OCI-LY1 (cell line): ENCODE data around the gene RALGPS2.

Experiments used
- H2AFZ ChIP-seq: fragments of 200-600 bp; sonication (generic), shearing (Covaris generic); 2 replicates; pipeline ENCODE4 v1.6.0; 2014; ENCODE audit warnings: antibody characterized with exemption, mild to moderate bottlenecking, low read length
- H3F3A ChIP-seq: fragments of 200-600 bp; sonication (generic), shearing (Covaris generic); 2 replicates; pipeline ENCODE4 v1.6.0; 2014; ENCODE audit warnings: mild to moderate bottlenecking, antibody characterized with exemption, low read length, moderate library complexity; ENCODE audit not compliant: insufficient read depth
- H3K27ac ChIP-seq: fragments of 200-600 bp; sonication (generic); 2 replicates; pipeline ENCODE4 v1.5.1; 2014; ENCODE audit warnings: low read length, mixed run types, mild to moderate bottlenecking, low read depth; ENCODE audit not compliant: poor library complexity, severe bottlenecking
- H3K27me3 ChIP-seq: fragments of 200-600 bp; sonication (generic); 2 replicates; pipeline ENCODE4 v1.6.0; 2014; ENCODE audit warnings: antibody characterized with exemption, mild to moderate bottlenecking, low read length, moderate library complexity; ENCODE audit not compliant: insufficient read depth
- H3K36me3 ChIP-seq: fragments of 200-600 bp; sonication (generic); 2 replicates; pipeline ENCODE4 v1.6.1; 2014; ENCODE audit warnings: mild to moderate bottlenecking, antibody characterized with exemption, low read length, moderate library complexity, mixed read lengths; ENCODE audit not compliant: insufficient read depth
- H3K4me1 ChIP-seq: fragments of 200-600 bp; sonication (generic); 2 replicates; pipeline ENCODE4 v1.5.1; 2014; ENCODE audit warnings: mild to moderate bottlenecking, low read length, moderate library complexity; ENCODE audit not compliant: insufficient read depth, severe bottlenecking
- H3K4me2 ChIP-seq: fragments of 200-600 bp; sonication (generic), shearing (Covaris generic); 2 replicates; pipeline ENCODE4 v1.6.1; 2014; ENCODE audit warnings: low read length
- H3K4me3 ChIP-seq: fragments of 200-600 bp; sonication (generic); 2 replicates; pipeline ENCODE4 v1.5.1; 2014; ENCODE audit warnings: low read length, low read depth, mild to moderate bottlenecking, mixed read lengths; ENCODE audit not compliant: poor library complexity, severe bottlenecking
- H3K79me2 ChIP-seq: fragments of 200-600 bp; shearing (Covaris generic); 2 replicates; pipeline ENCODE4 v1.6.1; 2016; ENCODE audit warnings: mixed run types, low read length, mixed read lengths; ENCODE audit not compliant: insufficient read depth
- H3K9ac ChIP-seq: fragments of 200-600 bp; sonication (generic), shearing (Covaris generic); 2 replicates; pipeline ENCODE4 v1.6.1; 2014; ENCODE audit warnings: mild to moderate bottlenecking, low read length, mixed read lengths
- H3K9me2 ChIP-seq: fragments of 200-600 bp; sonication (generic), shearing (Covaris generic); 2 replicates; pipeline ENCODE4 v1.6.1; 2014; ENCODE audit warnings: low read depth, mild to moderate bottlenecking, low read length, mixed read lengths
- H3K9me3 ChIP-seq: fragments of 200-600 bp; shearing (Covaris generic); 2 replicates; pipeline ENCODE4 v1.6.1; 2014; ENCODE audit warnings: low read length, mixed read lengths
- H4K20me1 ChIP-seq: fragments of 200-600 bp; sonication (generic), shearing (Covaris generic); 2 replicates; pipeline ENCODE4 v1.6.0; 2016; ENCODE audit warnings: mild to moderate bottlenecking, low read length; ENCODE audit not compliant: insufficient read depth
- CTCF ChIP-seq: fragments of 200-600 bp; sonication (generic), shearing (Covaris generic); IDR thresholded peaks from 2 replicates; pipeline ENCODE4 v1.5.1; 2017; ENCODE audit warnings: mild to moderate bottlenecking, antibody characterized with exemption, low read length, moderate library complexity, mixed read lengths
- EZH2 ChIP-seq: fragments of 200-600 bp; sonication (generic), shearing (Covaris generic); IDR thresholded peaks from 2 replicates; pipeline ENCODE4 v1.8.0; 2017; ENCODE audit warnings: borderline replicate concordance, mixed run types, mild to moderate bottlenecking, antibody characterized with exemption, low read length, moderate library complexity, mixed read lengths

The RALGPS2 gene

GRCh38 chr1:178939338-178940067 lies 214.5 kb downstream of the RALGPS2 start:
- TF ChIP-seq CTCF (no peak), EZH2 (no peak)
- H4K20me1 ChIP-seq: no peaks in the 10 kb centered on the region
- H3K27me3 ChIP-seq: peaks cover 17% of the 10 kb centered on the region; the same call in 1 of the 2 replicates
- no peaks in the 10 kb centered on the region for H3K4me1 ChIP-seq
- H3K9me3 ChIP-seq: no peaks in the 10 kb centered on the region
- no peaks in the 10 kb centered on the region for H3F3A ChIP-seq
- H3K9me2 ChIP-seq: no peaks in the 10 kb centered on the region
- no peaks in the 10 kb centered on the region for H3K36me3 ChIP-seq
- no peaks in the 10 kb centered on the region for H3K79me2 ChIP-seq
- H2AFZ ChIP-seq: no peak overlapping the region
- H3K4me3 ChIP-seq: no peak overlapping the region
- H3K9ac ChIP-seq: no peak overlapping the region
- no peak overlapping the region for H3K27ac ChIP-seq
- no peak overlapping the region for H3K4me2 ChIP-seq

- no peaks in the 10 kb centered on the region for H3K4me1 ChIP-seq
- H3K79me2 ChIP-seq: no peaks in the 10 kb centered on the region
- no peak overlapping the region for H3K4me3 ChIP-seq
- H3F3A ChIP-seq: no peaks in the 10 kb centered on the region
- peaks cover 17% of the 10 kb centered on the region; the same call in 1 of the 2 replicates for H3K27me3 ChIP-seq
- no peak overlapping the region for H3K9ac ChIP-seq
- no peaks in the 10 kb centered on the region for H3K9me2 ChIP-seq
- no peaks in the 10 kb centered on the region for H3K36me3 ChIP-seq
- no peaks in the 10 kb centered on the region for H4K20me1 ChIP-seq
- no peak overlapping the region for H3K27ac ChIP-seq
- no peaks in the 10 kb centered on the region for H3K9me3 ChIP-seq
- H2AFZ ChIP-seq: no peak overlapping the region
- H3K4me2 ChIP-seq: no peak overlapping the region
- TF ChIP-seq EZH2 (no peak), CTCF (no peak)
Observed at GRCh38 chr1:178940068-178940765, 215.2 kb downstream of the RALGPS2 start.

GRCh38 chr1:178941261-178941689 lies 216.2 kb downstream of the RALGPS2 start:
- no peaks in the 10 kb centered on the region for H4K20me1 ChIP-seq
- H3K4me2 ChIP-seq: no peak overlapping the region
- H3K9me3 ChIP-seq: no peaks in the 10 kb centered on the region
- H2AFZ ChIP-seq: no peak overlapping the region
- TF ChIP-seq CTCF: no peak
- TF ChIP-seq EZH2: no peak
- no peak overlapping the region for H3K4me3 ChIP-seq
- H3K36me3 ChIP-seq: no peaks in the 10 kb centered on the region
- H3F3A ChIP-seq: no peaks in the 10 kb centered on the region
- no peaks in the 10 kb centered on the region for H3K4me1 ChIP-seq
- no peak overlapping the region for H3K9ac ChIP-seq
- H3K27me3 ChIP-seq: peaks cover 17% of the 10 kb centered on the region; the same call in 1 of the 2 replicates
- H3K79me2 ChIP-seq: no peaks in the 10 kb centered on the region
- H3K9me2 ChIP-seq: no peaks in the 10 kb centered on the region
- no peak overlapping the region for H3K27ac ChIP-seq
